Caco-2 (cell line): ENCODE measurements around the gene MBD5. TPM values are rescaled to one million over a fixed set of nuclear protein-coding genes. Genes with fewer than 3 reads are reported as not detected.

ENCODE experiments used
- BruUV-seq: library from RNA; stranded (reverse); fragments of 400-500 nt; replicated peaks from 2 replicates; lab custom pipeline; 2021; lab: Mats Ljungman, UMichigan
- CTCF ChIA-PET: fragments of 300-600 bp; sonication (Branson Sonifier 250); formaldehyde crosslinking; loops from one replicate; lab custom pipeline; 2022; ENCODE audit warnings: antibody characterized with exemption; lab: Charles Lee
- POLR2A ChIA-PET: fragments of 300-600 bp; sonication (Branson Sonifier 250); formaldehyde crosslinking; loops from one replicate; lab custom pipeline; 2022; ENCODE audit warnings: antibody characterized with exemption; lab: Charles Lee
- DNase-seq, 2 experiments: peaks; one replicate each; pipeline versions ENCODE4 v3.0.0 to v3.0.0-alpha.2; 2020 to 2022
- H3K27me3 ChIP-seq: replicated peaks from 2 replicates; pipeline ENCODE4 v1.6.0; 2011; ENCODE audit warnings: low read length; ENCODE audit not compliant: control insufficient read depth, insufficient read depth
- H3K36me3 ChIP-seq: 2 replicates; pipeline ENCODE4 v1.5.1; 2011; ENCODE audit warnings: low read length; ENCODE audit not compliant: control insufficient read depth, insufficient read depth
- H3K4me1 ChIP-seq: fragments of 250-450 bp; sonication (Bioruptor Pico); 2 replicates; pipeline ENCODE4 v1.5.1; 2020; ENCODE audit warnings: mild to moderate bottlenecking
- H3K4me3 ChIP-seq: 2 replicates; pipeline ENCODE4 v1.5.1; 2011; ENCODE audit warnings: low read depth, mild to moderate bottlenecking, control low read depth, low read length
- H3K9me3 ChIP-seq: fragments of 250-450 bp; sonication (Bioruptor Pico); 2 replicates; pipeline ENCODE4 v1.5.1; 2020; ENCODE audit warnings: mild to moderate bottlenecking, moderate library complexity
- H3K27ac Mint-ChIP-seq: one replicate; pipeline ENCODE4 v1.8.0; 2022; ENCODE audit warnings: mixed read lengths; ENCODE audit not compliant: unreplicated experiment
- H3K27me3 Mint-ChIP-seq: one replicate; pipeline ENCODE4 v1.8.0; 2022; ENCODE audit warnings: mixed read lengths; ENCODE audit not compliant: insufficient read depth, unreplicated experiment
- H3K36me3 Mint-ChIP-seq: one replicate; pipeline ENCODE4 v1.8.0; 2022; ENCODE audit warnings: mild to moderate bottlenecking, mixed read lengths; ENCODE audit not compliant: insufficient read depth, unreplicated experiment
- H3K4me1 Mint-ChIP-seq: one replicate; pipeline ENCODE4 v1.8.0; 2022; ENCODE audit warnings: low read depth, mixed read lengths; ENCODE audit not compliant: unreplicated experiment
- H3K4me3 Mint-ChIP-seq: one replicate; pipeline ENCODE4 v1.8.0; 2022; ENCODE audit warnings: mild to moderate bottlenecking, moderate library complexity, mixed read lengths; ENCODE audit not compliant: unreplicated experiment
- H3K9me3 Mint-ChIP-seq: one replicate; pipeline ENCODE4 v1.8.0; 2022; ENCODE audit warnings: mixed read lengths; ENCODE audit not compliant: unreplicated experiment
- CTCF ChIP-seq, 2 experiments: fragments of 200-600 bp in 1 of 2; IDR thresholded peaks; 1 replicate in 1 of 2; 2 replicates in 1 of 2; pipeline versions ENCODE4 v1.5.1 to v1.8.0; 2011 to 2022; ENCODE audit warnings: antibody characterized with exemption in 1 of 2, control low read depth in 1 of 2, inconsistent platforms in 1 of 2, low read depth in 1 of 2, low read length in 1 of 2, mild to moderate bottlenecking in 1 of 2, moderate library complexity in 1 of 2; ENCODE audit not compliant: insufficient read depth in 1 of 2, severe bottlenecking in 1 of 2, unreplicated experiment in 1 of 2
- intact Hi-C: fragments of 100-400 bp; cut with micrococcal nuclease; formaldehyde crosslinking; loops from one replicate; pipeline ENCODE4 v1.10.0; 2022; ENCODE audit not compliant: unreplicated experiment
- total RNA-seq: library from RNA; stranded (reverse); gene quantifications from 2 replicates; pipeline ENCODE4 v1.2.3, GENCODE V29; 2022

MBD5 gene
- total RNA-seq, 1 experiment from 2014 or later, result 23.7 TPM

GRCh38 chr2:148067801-148068200 is 46.9 kb downstream of the MBD5 start:
- Mint-ChIP-seq H3K27ac (no peak overlapping the region), H3K4me3 (no peak overlapping the region), H3K9me3 (no peaks in the 10 kb centered on the region), H3K4me1 (no peaks in the 10 kb centered on the region), H3K36me3 (no peaks in the 10 kb centered on the region), H3K27me3 (no peaks in the 10 kb centered on the region)
- no peak for DNase-seq
- Histone ChIP-seq H3K27me3 (no peaks in the 10 kb centered on the region), H3K4me3 (no peak overlapping the region), H3K4me1 (no peaks in the 10 kb centered on the region), H3K9me3 (no peaks in the 10 kb centered on the region), H3K36me3 (no peaks in the 10 kb centered on the region)
- no TSS peak for BruUV-seq
- ChIA-PET POLR2A (no interaction called here), CTCF (no interaction called here)
- intact Hi-C loops, result no loop called here
- no peak for TF ChIP-seq CTCF (IDR thresholded peaks at IDR 0.05; ENCODE audit: insufficient read depth in 1 of 2, low read depth in 1 of 2, low read length in 1 of 2, severe bottlenecking in 1 of 2, unreplicated experiment in 1 of 2)

GRCh38 chr2:148071351-148071750 is 50.5 kb downstream of the MBD5 start:
- H3K36me3 ChIP-seq, result no peaks in the 10 kb centered on the region
- Mint-ChIP-seq H3K9me3 (no peaks in the 10 kb centered on the region), H3K4me3 (no peak overlapping the region), H3K4me1 (no peaks in the 10 kb centered on the region), H3K27me3 (no peaks in the 10 kb centered on the region), H3K27ac (no peak overlapping the region), H3K36me3 (no peaks in the 10 kb centered on the region)
- TF ChIP-seq CTCF (IDR thresholded peaks at IDR 0.05; ENCODE audit: insufficient read depth in 1 of 2, low read depth in 1 of 2, low read length in 1 of 2, severe bottlenecking in 1 of 2, unreplicated experiment in 1 of 2), result no peak
- no peaks in the 10 kb centered on the region for H3K9me3 ChIP-seq
- no peaks in the 10 kb centered on the region for H3K27me3 ChIP-seq
- no peak overlapping the region for H3K4me3 ChIP-seq
- intact Hi-C loops, result no loop called here
- ChIA-PET CTCF (no interaction called here), POLR2A (no interaction called here)
- DNase-seq, result no peak
- BruUV-seq, result no TSS peak
- H3K4me1 ChIP-seq, result no peaks in the 10 kb centered on the region

DNA sequence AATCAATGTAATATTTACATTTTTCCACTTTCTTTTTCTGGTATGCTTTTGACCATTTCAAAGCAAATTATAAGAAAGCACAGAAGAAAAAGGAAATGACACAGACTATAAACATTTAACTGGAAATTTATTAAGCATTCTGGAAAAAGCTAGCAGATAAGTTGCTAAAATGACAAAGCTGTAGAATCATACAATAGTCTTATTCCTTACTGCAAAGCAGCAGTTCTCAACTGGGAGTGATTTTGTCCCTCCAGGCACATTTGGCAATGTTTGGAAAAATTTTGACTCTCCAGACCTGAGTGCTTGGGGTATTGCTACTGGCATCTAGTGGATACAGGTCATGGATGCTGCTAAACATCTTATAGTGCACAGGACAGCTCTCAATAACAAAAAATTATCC is 75.1 kb downstream of the MBD5 start:
- H3K4me1 Mint-ChIP-seq, result no peaks in the 10 kb centered on the region
- intact Hi-C loops, result no loop called here
- CTCF ChIA-PET, result no interaction called here

More for the DNA sequence above, 75.1 kb downstream of the MBD5 start:
- POLR2A ChIA-PET, result no interaction called here
- no peaks in the 10 kb centered on the region for H3K27me3 Mint-ChIP-seq
- peaks cover 10% of the 10 kb centered on the region for H3K9me3 Mint-ChIP-seq
- H3K4me1 ChIP-seq, result no peaks in the 10 kb centered on the region
- H3K4me3 ChIP-seq, result no peak overlapping the region
- no TSS peak for BruUV-seq
- no peaks in the 10 kb centered on the region for H3K36me3 Mint-ChIP-seq
- no peak overlapping the region for H3K4me3 Mint-ChIP-seq
- H3K36me3 ChIP-seq, result no peaks in the 10 kb centered on the region
- H3K9me3 ChIP-seq, result 0 out of 2 replicates have a peak, but pooled peaks cover 7% of the 10 kb centered on the region
- no peaks in the 10 kb centered on the region for H3K27me3 ChIP-seq
- DNase-seq, result no peak
- H3K27ac Mint-ChIP-seq, result no peak overlapping the region
- no peak for TF ChIP-seq CTCF (IDR thresholded peaks at IDR 0.05; ENCODE audit: insufficient read depth in 1 of 2, low read depth in 1 of 2, low read length in 1 of 2, severe bottlenecking in 1 of 2, unreplicated experiment in 1 of 2)
